MG63 (cell line): ENCODE measurements around the gene MAPK8IP1. TPM values are rescaled to one million over a fixed set of nuclear protein-coding genes. Genes with fewer than 3 reads are reported as not detected.
A peak's percentile ranks its signal among the peaks of the same experiment; 100 is the strongest.
"Not testable (repeated sequence)": the region's sequence is repeated elsewhere in the genome, so short reads cannot be mapped to it uniquely, and the experiment has no call there.

Experiments
- DNase-seq: peaks from one replicate; pipeline ENCODE4 v3.0.0-alpha.2; 2020
- H3K27me3 ChIP-seq: fragments of 250-450 bp; sonication (Bioruptor Pico); 2 replicates; pipeline ENCODE4 v1.5.1; 2020; ENCODE audit warnings: mild to moderate bottlenecking, moderate library complexity
- H3K36me3 ChIP-seq: fragments of 250-450 bp; sonication (Bioruptor Pico); 2 replicates; pipeline ENCODE4 v1.5.1; 2020; ENCODE audit warnings: mild to moderate bottlenecking, moderate library complexity
- H3K4me3 ChIP-seq: fragments of 250-450 bp; sonication (Bioruptor Pico); 2 replicates; pipeline ENCODE4 v1.5.1; 2020; ENCODE audit warnings: mild to moderate bottlenecking, moderate library complexity
- H3K9me3 ChIP-seq: fragments of 250-450 bp; sonication (Bioruptor Pico); 2 replicates; pipeline ENCODE4 v1.5.1; 2020; ENCODE audit warnings: mild to moderate bottlenecking, moderate library complexity
- total RNA-seq: library from RNA; depleted of rRNA; stranded (reverse); fragments of >200 nt; shearing (Covaris generic); gene quantifications from 2 replicates; pipeline ENCODE4 v1.2.3, GENCODE V29; 2014; ENCODE audit warnings: low replicate concordance

Gene MAPK8IP1
- total RNA-seq, 1 experiment from 2014 or later = 15.5 TPM

- H3K27me3 ChIP-seq = no peaks in the 10 kb centered on the region
- no peaks in the 10 kb centered on the region for H3K9me3 ChIP-seq
- H3K36me3 ChIP-seq = no peaks in the 10 kb centered on the region
- H3K4me3 ChIP-seq = peak overlapping the region; percentile 55
- peak; percentile 90 for DNase-seq
Measured at GRCh38 chr11:45899448-45900174, 14.2 kb downstream of the MAPK8IP1 start.

DNA sequence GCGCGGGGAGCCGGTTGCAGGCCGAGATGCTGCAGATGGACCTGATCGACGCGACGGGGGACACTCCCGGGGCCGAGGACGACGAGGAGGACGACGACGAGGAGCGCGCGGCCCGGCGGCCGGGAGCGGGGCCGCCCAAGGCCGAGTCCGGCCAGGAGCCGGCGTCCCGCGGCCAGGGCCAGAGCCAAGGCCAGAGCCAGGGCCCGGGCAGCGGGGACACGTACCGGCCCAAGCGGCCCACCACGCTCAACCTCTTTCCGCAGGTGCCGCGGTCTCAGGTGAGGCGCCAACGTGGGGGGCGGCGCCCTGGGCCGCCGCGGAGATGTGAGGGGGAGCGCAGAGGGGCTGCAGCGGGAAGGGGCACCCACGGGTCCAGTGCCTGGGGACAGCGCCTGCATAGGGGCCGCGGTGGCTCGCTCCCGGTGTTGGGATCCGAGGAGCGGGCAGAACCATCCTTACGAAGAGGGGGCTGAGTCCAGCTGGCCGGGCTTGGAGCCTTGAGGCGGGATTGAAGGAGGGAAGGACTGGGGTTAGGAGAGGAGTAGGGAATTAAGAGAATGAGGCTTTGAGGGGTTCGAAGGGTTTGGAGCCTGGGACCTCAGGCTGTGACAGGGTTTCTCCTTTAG lies 14.8 kb downstream of the MAPK8IP1 start:
- H3K27me3 ChIP-seq, H3K36me3 ChIP-seq, DNase-seq, H3K9me3 ChIP-seq: not testable (repeated sequence)
- H3K4me3 ChIP-seq = peak overlapping the region; percentile 55

DNA sequence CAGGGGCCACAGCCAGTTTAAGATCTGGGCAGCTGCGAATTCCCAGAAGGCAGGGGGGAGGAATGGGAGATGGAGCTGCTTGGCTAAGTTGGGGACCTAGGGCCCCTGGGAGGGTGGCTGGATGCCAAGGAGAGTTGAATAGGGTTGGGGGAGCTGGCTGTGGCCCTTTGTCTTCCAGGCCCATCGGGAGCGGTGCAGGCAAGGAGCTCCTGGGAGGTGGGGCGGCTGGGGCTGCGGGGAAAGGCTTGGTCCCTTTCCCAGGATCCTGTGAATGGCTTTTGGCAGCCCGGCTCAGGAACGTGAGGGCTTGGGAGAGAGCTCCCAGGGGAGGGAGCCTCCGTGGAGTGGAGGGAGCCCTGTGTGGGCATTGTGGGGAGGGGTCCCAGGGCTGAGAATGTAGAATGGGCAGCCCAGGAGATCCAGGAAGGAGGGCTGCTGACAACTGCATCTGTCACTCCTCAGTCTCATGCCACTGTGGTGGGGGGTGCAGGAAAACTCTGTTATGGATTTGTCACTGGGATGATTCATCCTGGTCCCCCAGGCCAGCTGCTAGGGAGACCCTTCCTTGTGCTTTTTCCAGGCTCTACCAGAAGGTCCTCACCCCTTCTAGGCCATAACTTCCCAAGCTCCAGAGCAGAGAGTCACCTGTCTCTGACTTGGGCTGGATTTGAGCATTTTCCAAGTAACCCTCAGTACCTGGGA lies 15.6 kb downstream of the MAPK8IP1 start:
- DNase-seq = no peak
- no peaks in the 10 kb centered on the region for H3K9me3 ChIP-seq

DNA sequence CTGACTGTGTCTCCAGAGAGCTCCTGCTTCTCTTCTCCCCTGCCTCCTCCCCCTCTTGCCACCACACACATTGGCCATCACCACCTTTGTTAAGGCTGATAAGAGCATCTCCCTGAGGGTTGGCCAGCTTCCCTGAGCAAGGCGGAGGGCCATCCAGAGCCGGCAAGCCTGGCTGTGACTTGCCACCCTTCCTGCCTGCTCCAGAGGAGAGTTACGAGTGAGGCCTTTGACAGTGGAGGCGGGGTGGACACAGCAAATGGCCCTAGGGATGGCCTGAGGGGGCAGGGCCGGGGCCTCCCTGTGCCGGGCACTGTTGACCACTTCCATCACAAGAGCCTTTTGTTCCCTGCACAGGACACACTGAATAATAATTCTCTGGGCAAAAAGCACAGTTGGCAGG lies 16.2 kb downstream of the MAPK8IP1 start:
- H3K9me3 ChIP-seq = no peaks in the 10 kb centered on the region
- H3K36me3 ChIP-seq = no peaks in the 10 kb centered on the region
- no peaks in the 10 kb centered on the region for H3K27me3 ChIP-seq
- DNase-seq = no peak
- H3K4me3 ChIP-seq = no peak overlapping the region

More for the DNA sequence above, 15.6 kb downstream of the MAPK8IP1 start:
- Histone ChIP-seq H3K27me3 (no peaks in the 10 kb centered on the region), H3K36me3 (no peaks in the 10 kb centered on the region), H3K4me3 (no peak overlapping the region)

DNA sequence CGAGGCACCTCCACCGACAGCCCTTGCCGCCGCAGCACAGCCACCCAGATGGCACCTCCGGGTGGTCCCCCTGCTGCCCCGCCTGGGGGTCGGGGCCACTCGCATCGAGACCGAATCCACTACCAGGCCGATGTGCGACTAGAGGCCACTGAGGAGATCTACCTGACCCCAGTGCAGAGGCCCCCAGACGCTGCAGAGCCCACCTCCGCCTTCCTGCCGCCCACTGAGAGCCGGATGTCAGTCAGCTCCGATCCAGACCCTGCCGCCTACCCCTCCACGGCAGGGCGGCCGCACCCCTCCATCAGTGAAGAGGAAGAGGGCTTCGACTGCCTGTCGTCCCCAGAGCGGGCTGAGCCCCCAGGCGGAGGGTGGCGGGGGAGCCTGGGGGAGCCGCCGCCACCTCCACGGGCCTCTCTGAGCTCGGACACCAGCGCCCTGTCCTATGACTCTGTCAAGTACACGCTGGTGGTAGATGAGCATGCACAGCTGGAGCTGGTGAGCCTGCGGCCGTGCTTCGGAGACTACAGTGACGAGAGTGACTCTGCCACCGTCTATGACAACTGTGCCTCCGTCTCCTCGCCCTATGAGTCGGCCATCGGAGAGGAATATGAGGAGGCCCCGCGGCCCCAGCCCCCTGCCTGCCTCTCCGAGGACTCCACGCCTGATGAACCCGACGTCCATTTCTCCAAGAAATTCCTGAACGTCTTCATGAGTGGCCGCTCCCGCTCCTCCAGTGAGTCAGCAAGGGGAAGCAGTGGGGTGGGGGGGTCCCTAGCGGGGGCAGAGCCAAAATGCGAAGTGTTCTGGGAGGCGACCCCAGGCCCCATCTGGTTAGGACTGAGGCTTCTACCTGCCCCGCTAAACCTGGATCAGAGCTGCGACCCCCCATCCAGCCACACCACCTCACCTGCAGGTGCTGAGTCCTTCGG lies 17.3 kb downstream of the MAPK8IP1 start:
- Histone ChIP-seq H3K9me3 (no peaks in the 10 kb centered on the region), H3K4me3 (no peak overlapping the region), H3K36me3 (no peaks in the 10 kb centered on the region), H3K27me3 (no peaks in the 10 kb centered on the region)
- no peak for DNase-seq

DNA sequence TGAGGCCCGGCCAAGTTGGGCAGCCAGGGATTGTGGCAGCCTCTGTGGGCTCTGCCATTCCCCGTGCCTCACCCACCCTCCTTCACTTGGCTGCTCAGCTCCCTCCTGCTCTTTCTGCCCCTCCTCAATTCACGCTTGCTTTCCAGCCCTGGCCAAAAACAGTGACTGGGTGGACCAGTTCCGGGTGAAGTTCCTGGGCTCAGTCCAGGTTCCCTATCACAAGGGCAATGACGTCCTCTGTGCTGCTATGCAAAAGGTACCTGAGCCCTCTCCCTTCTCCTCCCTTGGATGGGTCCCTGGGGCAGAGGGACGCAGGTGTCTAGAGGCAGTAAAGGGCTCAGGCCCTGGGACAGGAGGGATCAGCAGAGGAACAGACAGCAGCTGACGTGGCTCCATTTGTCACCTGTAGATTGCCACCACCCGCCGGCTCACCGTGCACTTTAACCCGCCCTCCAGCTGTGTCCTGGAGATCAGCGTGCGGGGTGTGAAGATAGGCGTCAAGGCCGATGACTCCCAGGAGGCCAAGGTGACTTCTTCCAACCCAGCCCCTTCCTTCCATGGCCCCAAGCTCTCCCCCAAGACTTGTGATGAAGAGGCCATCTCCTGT lies 19.0 kb downstream of the MAPK8IP1 start:
- Histone ChIP-seq H3K36me3 (no peaks in the 10 kb centered on the region), H3K4me3 (no peak overlapping the region), H3K9me3 (no peaks in the 10 kb centered on the region), H3K27me3 (no peaks in the 10 kb centered on the region)
- no peak for DNase-seq

DNA sequence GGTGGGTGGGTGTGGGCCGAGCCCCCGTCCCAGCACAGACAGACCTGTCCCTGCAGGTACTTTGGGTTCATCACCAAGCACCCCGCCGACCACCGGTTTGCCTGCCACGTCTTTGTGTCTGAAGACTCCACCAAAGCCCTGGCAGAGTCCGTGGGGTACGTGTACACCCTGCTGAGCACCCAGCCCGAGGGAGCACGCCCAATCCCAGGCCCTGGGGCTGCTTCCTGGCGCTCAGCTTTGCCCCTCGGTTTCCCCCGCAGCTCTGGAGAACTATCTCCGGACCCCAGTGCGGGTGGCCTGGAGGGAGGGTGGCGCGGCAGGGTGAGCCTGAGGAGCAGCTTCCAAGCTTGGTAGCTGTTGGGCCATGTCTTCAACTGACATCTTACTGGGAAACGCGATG lies 19.6 kb downstream of the MAPK8IP1 start:
- Histone ChIP-seq H3K27me3 (no peaks in the 10 kb centered on the region), H3K36me3 (no peaks in the 10 kb centered on the region), H3K9me3 (no peaks in the 10 kb centered on the region), H3K4me3 (no peak overlapping the region)
- DNase-seq = no peak

GRCh38 chr11:45905576-45905975 lies 20.1 kb downstream of the MAPK8IP1 start:
- H3K9me3 ChIP-seq, H3K4me3 ChIP-seq, H3K36me3 ChIP-seq, H3K27me3 ChIP-seq, DNase-seq: not testable (repeated sequence)

GRCh38 chr11:45906096-45906682 lies 20.7 kb downstream of the MAPK8IP1 start:
- Histone ChIP-seq H3K36me3 (no peaks in the 10 kb centered on the region; the same call in 1 of the 2 replicates), H3K4me3 (no peak overlapping the region), H3K9me3 (no peaks in the 10 kb centered on the region), H3K27me3 (no peaks in the 10 kb centered on the region)
- DNase-seq = no peak

- Histone ChIP-seq H3K4me3 (no peak within 1 kb of the TSS), H3K27me3 (no peaks in the 10 kb centered on the region), H3K9me3 (no peaks in the 10 kb centered on the region), H3K36me3 (peaks cover 2% of the 10 kb centered on the region; the same call in 1 of the 2 replicates)
- no peak for DNase-seq
Measured at GRCh38 chr11:45906965-45907611, 21.6 kb downstream of the MAPK8IP1 start, which contains the start of gene FREY1. Gene FREY1 (minus strand): TSS chr11:45907271. CDS start chr11:45907245, 26 bp downstream.

DNA sequence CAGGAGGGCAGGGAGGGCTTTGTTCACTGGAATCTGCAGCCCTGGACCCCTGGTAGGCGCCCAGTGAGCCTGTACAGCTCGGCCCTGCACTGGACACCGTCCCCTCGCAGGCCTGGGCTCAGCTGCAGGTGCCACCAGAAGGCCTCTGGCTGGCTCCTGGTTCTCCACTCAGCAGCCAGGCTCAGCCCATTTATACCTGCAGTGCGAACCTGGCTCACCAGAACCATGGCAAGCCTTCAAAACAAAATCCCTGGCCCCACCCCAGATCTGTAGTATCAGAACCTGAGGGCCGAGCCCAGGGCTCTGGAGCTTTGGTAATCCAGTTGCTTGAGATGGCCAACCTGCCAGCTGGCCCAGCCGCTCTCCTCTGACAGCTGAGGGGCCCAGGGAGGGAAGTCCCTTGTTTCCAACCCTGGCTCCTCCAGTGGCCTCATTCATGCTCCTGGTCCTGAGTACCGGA lies 22.5 kb downstream of the MAPK8IP1 start:
- Histone ChIP-seq H3K27me3 (no peaks in the 10 kb centered on the region), H3K4me3 (no peak overlapping the region), H3K36me3 (peaks cover 2% of the 10 kb centered on the region; the same call in 1 of the 2 replicates), H3K9me3 (no peaks in the 10 kb centered on the region)
- no peak for DNase-seq

GRCh38 chr11:45909594-45910475 lies 24.4 kb downstream of the MAPK8IP1 start:
- Histone ChIP-seq H3K27me3 (no peaks in the 10 kb centered on the region), H3K9me3 (no peaks in the 10 kb centered on the region), H3K36me3 (peaks cover 6% of the 10 kb centered on the region), H3K4me3 (no peak overlapping the region)
- no peak for DNase-seq

- Histone ChIP-seq H3K9me3 (no peaks in the 10 kb centered on the region), H3K4me3 (no peak overlapping the region), H3K36me3 (peaks cover 9% of the 10 kb centered on the region), H3K27me3 (no peaks in the 10 kb centered on the region)
- DNase-seq = no peak
Measured at GRCh38 chr11:45910623-45911022, 25.2 kb downstream of the MAPK8IP1 start.

DNA sequence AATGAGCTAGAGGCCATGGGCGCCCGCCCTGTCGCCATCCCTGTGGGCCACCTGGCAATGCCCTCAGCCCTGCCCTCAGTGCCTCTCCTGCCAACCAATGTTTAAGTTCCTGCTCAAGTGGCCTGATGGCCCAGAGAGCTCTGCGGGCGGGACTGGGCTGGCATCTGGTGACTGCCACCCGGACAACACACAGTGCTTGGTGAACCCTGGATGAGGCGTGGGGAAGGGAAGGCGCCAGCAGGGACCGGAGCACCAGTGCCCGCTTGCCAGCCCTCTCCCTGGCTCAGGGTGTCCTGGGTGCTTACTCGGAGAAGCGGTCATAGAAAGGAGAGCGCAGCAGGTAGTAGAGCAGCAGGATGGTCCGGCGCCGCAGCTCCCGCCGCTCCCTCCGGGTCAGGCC lies 28.1 kb downstream of the MAPK8IP1 start:
- Histone ChIP-seq H3K9me3 (no peaks in the 10 kb centered on the region), H3K27me3 (no peaks in the 10 kb centered on the region), H3K4me3 (no peak overlapping the region), H3K36me3 (peaks cover 16% of the 10 kb centered on the region)
- DNase-seq = no peak
